Measurements from ENCODE around the gene RASA3. TPM values are rescaled to one million over a fixed set of nuclear protein-coding genes. Genes with fewer than 3 reads are reported as not detected.
A peak's percentile ranks its signal among the peaks of the same experiment; 100 is the strongest.
"Not testable (repeated sequence)": the region's sequence is repeated elsewhere in the genome, so short reads cannot be mapped to it uniquely, and the experiment has no call there.

RASA3 gene
- total RNA-seq, 1 donor from 2014 or later = 9.3 TPM

- Mint-ChIP-seq H3K27ac (peak overlapping the region; percentile 64), H3K9me3 (no peaks in the 10 kb centered on the region), H3K27me3 (peaks cover 5% of the 10 kb centered on the region), H3K4me3 (peak overlapping the region; percentile 73), H3K36me3 (no peaks in the 10 kb centered on the region), H3K4me1 (ENCODE audit: unreplicated experiment) (peaks cover 28% of the 10 kb centered on the region)
- TF ChIP-seq, protein P1, sequence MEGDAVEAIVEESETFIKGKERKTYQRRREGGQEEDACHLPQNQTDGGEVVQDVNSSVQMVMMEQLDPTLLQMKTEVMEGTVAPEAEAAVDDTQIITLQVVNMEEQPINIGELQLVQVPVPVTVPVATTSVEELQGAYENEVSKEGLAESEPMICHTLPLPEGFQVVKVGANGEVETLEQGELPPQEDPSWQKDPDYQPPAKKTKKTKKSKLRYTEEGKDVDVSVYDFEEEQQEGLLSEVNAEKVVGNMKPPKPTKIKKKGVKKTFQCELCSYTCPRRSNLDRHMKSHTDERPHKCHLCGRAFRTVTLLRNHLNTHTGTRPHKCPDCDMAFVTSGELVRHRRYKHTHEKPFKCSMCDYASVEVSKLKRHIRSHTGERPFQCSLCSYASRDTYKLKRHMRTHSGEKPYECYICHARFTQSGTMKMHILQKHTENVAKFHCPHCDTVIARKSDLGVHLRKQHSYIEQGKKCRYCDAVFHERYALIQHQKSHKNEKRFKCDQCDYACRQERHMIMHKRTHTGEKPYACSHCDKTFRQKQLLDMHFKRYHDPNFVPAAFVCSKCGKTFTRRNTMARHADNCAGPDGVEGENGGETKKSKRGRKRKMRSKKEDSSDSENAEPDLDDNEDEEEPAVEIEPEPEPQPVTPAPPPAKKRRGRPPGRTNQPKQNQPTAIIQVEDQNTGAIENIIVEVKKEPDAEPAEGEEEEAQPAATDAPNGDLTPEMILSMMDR (conservative IDR thresholded peaks at IDR 0.05) = no peak
- no peak for DNase-seq (ENCODE audit: extremely low spot score, unreplicated experiment)
These were observed 11.4 kb downstream of the RASA3 start for GRCh38 chr13:114121031-114121430.

- H3K27ac Mint-ChIP-seq = peak overlapping the region; percentile 64
- TF ChIP-seq, protein P1 (conservative IDR thresholded peaks at IDR 0.05) = no peak
- no peaks in the 10 kb centered on the region for H3K9me3 Mint-ChIP-seq
- H3K4me1 Mint-ChIP-seq (ENCODE audit: unreplicated experiment) = peaks cover 33% of the 10 kb centered on the region
- DNase-seq (ENCODE audit: extremely low spot score, unreplicated experiment) = no peak
- peaks cover under 1% of the 10 kb centered on the region for H3K36me3 Mint-ChIP-seq
- H3K27me3 Mint-ChIP-seq = peaks cover 5% of the 10 kb centered on the region
- H3K4me3 Mint-ChIP-seq = peak overlapping the region; percentile 73
These were observed 11.8 kb downstream of the RASA3 start for GRCh38 chr13:114120591-114121011.

DNA sequence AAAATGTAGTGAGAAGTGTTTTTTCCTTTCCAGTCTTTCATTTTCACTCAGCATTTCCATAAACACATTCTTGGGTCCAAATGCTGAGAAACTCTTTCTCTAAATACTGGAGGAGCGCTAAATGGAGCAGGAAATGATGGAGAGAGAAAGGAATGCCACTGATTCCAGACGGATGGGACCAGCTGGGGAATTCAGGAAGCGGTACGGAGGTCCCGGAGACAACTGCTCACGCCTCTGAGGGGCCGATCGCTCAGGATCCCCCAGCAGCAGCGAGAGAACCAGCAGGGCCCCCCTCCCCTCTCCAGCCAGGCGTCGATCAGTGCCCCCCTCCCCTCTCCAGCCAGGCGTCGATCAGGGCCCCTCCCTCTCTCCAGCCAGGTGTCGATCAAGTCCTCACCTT lies 13.2 kb downstream of the RASA3 start:
- Mint-ChIP-seq H3K4me1 (ENCODE audit: unreplicated experiment) (peaks cover 43% of the 10 kb centered on the region), H3K36me3 (peaks cover 4% of the 10 kb centered on the region), H3K27ac (peak overlapping the region; percentile 36), H3K27me3 (peaks cover 8% of the 10 kb centered on the region), H3K9me3 (no peaks in the 10 kb centered on the region), H3K4me3 (peak overlapping the region; percentile 62)
- DNase-seq (ENCODE audit: extremely low spot score, unreplicated experiment) = peak; percentile 70
- TF ChIP-seq, protein P1 (conservative IDR thresholded peaks at IDR 0.05) = no peak

DNA sequence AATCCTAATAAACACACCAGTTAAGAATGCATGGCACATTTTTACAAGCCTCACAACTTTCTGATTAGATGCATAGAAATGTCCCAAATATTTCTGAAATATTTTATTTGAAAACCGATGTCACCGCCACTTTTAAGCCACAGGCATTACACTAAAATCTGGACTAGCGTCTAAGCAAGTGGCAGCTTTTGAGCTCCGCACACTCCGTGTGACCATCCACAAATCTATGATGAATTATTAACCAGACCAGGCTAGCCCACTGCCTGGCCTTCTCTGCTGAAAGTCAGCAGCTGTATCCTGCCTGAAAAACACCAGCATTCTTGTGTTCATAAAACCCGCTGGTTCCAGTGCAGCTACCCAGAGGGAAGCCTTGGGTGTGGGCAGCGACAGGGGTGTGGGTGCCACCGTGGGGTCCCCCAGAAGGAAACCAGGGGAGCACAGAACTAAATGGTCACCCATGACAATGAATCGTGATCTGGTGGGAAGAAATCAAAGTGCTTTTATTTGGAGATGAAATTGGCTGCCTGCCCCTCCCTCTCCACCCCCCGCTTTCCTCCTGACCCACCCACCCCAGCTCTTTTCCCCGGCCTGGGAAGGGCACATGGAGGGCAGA lies 13.8 kb downstream of the RASA3 start:
- H3K4me1 Mint-ChIP-seq (ENCODE audit: unreplicated experiment) = peaks cover 45% of the 10 kb centered on the region
- peaks cover 4% of the 10 kb centered on the region for H3K36me3 Mint-ChIP-seq
- DNase-seq (ENCODE audit: extremely low spot score, unreplicated experiment) = no peak
- peak overlapping the region; percentile 62 for H3K4me3 Mint-ChIP-seq
- peaks cover 8% of the 10 kb centered on the region for H3K27me3 Mint-ChIP-seq
- H3K27ac Mint-ChIP-seq = peak overlapping the region; percentile 36
- no peaks in the 10 kb centered on the region for H3K9me3 Mint-ChIP-seq
- TF ChIP-seq, protein P1 (conservative IDR thresholded peaks at IDR 0.05) = no peak

DNA sequence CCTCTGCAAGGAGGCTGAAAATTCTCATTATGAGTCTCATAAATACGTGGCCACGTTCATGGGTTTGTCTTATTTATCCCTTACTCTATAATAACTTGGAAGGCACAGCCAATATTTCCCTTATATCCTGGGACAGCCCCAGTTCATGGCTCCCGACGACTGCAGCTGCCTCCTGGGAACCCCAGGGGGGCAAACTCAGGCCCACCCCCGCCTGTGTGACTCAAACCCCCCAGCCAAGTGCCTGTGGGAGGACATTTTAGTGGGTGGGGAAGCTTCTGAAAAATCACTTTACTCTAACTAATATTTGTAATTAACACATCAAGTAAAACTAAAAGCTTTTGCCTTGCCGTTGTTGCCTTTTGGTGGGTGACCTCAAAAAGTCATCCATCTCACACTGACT lies 14.3 kb downstream of the RASA3 start:
- peaks cover 4% of the 10 kb centered on the region for H3K36me3 Mint-ChIP-seq
- TF ChIP-seq, protein P1 (conservative IDR thresholded peaks at IDR 0.05) = no peak
- DNase-seq (ENCODE audit: extremely low spot score, unreplicated experiment) = no peak
- H3K4me1 Mint-ChIP-seq (ENCODE audit: unreplicated experiment) = peaks cover 48% of the 10 kb centered on the region
- peaks cover 8% of the 10 kb centered on the region for H3K27me3 Mint-ChIP-seq
- no peak overlapping the region for H3K27ac Mint-ChIP-seq
- no peaks in the 10 kb centered on the region for H3K9me3 Mint-ChIP-seq
- H3K4me3 Mint-ChIP-seq = peak overlapping the region; percentile 62

DNA sequence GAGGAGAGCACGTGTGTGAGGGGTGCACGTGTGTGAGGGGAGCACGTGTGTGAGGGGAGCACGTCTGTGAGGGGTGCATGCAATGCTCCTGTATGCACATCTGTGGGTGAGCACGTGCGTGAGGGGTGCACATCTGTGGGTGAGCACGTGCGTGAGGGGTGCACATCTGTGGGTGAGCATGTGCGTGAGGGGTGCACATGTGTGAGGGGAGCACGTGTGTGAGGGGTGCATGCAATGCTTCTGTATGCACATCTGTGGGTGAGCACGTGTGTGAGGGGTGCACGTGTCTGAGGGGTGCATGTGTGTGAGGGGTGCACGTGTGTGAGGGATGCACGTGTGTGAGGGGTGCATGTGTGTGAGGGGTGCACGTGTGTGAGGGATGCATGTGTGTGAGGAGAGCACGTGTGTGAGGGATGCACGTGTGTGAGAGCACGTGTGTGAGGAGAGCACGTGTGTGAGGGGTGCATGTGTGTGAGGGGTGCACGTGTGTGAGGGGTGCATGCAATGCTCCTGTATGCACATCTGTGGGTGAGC lies 15.0 kb downstream of the RASA3 start:
- H3K9me3 Mint-ChIP-seq; H3K4me3 Mint-ChIP-seq; DNase-seq (ENCODE audit: extremely low spot score, unreplicated experiment); H3K27me3 Mint-ChIP-seq; H3K27ac Mint-ChIP-seq; H3K36me3 Mint-ChIP-seq: not testable (repeated sequence)
- H3K4me1 Mint-ChIP-seq (ENCODE audit: unreplicated experiment) = peaks cover 53% of the 10 kb centered on the region
